ENCODE results near the gene MTHFD2.

MTHFD2 gene

DNA sequence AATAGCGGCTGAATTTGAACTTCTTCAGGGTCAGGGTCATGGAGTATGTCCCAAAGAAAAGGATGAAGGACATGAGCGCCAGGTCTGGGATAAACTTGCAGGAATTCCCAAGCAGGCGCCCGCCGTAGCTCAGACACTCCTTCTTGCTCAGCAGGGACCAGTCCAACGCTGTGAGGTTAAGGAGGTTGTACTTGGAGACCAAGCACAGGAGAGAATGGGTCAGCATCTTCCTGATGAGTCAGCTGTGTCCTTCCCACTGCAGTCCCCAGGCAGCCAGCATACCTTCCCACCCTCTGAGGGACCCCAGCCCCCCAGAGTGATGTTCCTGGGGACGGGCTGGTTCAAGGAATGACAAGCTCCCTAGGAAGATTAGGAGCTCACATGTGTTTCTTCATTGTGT, 40.9 kb downstream of the MTHFD2 start:
- TF ChIP-seq, protein P1, sequence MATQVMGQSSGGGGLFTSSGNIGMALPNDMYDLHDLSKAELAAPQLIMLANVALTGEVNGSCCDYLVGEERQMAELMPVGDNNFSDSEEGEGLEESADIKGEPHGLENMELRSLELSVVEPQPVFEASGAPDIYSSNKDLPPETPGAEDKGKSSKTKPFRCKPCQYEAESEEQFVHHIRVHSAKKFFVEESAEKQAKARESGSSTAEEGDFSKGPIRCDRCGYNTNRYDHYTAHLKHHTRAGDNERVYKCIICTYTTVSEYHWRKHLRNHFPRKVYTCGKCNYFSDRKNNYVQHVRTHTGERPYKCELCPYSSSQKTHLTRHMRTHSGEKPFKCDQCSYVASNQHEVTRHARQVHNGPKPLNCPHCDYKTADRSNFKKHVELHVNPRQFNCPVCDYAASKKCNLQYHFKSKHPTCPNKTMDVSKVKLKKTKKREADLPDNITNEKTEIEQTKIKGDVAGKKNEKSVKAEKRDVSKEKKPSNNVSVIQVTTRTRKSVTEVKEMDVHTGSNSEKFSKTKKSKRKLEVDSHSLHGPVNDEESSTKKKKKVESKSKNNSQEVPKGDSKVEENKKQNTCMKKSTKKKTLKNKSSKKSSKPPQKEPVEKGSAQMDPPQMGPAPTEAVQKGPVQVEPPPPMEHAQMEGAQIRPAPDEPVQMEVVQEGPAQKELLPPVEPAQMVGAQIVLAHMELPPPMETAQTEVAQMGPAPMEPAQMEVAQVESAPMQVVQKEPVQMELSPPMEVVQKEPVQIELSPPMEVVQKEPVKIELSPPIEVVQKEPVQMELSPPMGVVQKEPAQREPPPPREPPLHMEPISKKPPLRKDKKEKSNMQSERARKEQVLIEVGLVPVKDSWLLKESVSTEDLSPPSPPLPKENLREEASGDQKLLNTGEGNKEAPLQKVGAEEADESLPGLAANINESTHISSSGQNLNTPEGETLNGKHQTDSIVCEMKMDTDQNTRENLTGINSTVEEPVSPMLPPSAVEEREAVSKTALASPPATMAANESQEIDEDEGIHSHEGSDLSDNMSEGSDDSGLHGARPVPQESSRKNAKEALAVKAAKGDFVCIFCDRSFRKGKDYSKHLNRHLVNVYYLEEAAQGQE (IDR thresholded peaks at IDR 0.05; ENCODE audit: insufficient read depth in 1 of 2, low read depth in 2 of 2, low read length in 2 of 2) = no peak
- no peak for TF ChIP-seq SIN3A (IDR thresholded peaks at IDR 0.05; ENCODE audit: borderline replicate concordance, insufficient read depth, low read length)
- no peak for TF ChIP-seq TAF1 (IDR thresholded peaks at IDR 0.05; ENCODE audit: borderline replicate concordance, insufficient read depth, low read length)
- no peak for TF ChIP-seq POLR2AphosphoS5 (IDR thresholded peaks at IDR 0.05; ENCODE audit: low read depth, low read length)

DNA sequence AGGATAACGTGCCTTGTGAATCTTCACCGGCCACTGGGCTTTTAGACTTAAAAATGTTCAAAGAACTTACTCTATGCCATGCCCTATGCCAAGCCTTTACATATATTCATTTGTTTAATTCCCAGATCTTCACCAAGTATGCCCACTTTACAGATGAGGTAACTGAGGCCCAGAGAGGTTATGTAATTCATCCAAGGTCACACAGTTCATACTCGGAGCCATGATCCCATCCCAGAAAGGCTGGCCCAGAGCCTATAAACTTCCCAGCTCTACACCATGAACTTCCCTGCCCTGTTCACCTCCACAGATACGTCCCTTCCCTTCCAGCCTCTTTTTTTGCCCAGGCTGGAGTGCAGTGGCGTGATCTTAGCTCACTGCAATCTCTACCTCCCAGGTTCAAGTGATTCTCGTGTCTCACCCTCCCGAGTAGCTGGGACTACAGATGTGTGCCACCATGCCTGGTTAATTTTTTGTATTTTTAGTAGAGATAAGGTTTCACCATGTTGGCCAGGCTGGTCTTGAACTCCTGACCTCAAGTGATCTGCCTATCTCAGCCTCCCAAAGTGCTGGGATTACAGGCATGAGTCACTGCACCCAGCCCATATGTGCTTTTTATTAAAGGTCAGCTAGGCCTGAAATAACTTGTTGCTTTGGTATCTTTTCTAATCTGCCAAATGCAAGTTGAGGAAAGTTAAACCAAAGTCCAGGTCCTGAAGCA, 44.1 kb downstream of the MTHFD2 start:
- TF ChIP-seq SIN3A (IDR thresholded peaks at IDR 0.05; ENCODE audit: borderline replicate concordance, insufficient read depth, low read length) = no peak
- no peak for TF ChIP-seq POLR2AphosphoS5 (IDR thresholded peaks at IDR 0.05; ENCODE audit: low read depth, low read length)
- TF ChIP-seq TAF1 (IDR thresholded peaks at IDR 0.05; ENCODE audit: borderline replicate concordance, insufficient read depth, low read length) = no peak
- TF ChIP-seq FOXP2 (optimal IDR thresholded peaks at IDR 0.05; ENCODE audit: borderline replicate concordance, extremely low read depth, extremely low read length, insufficient read depth) = no peak
- TF ChIP-seq, protein P1 (IDR thresholded peaks at IDR 0.05; ENCODE audit: insufficient read depth in 1 of 2, low read depth in 2 of 2, low read length in 2 of 2) = no peak

DNA sequence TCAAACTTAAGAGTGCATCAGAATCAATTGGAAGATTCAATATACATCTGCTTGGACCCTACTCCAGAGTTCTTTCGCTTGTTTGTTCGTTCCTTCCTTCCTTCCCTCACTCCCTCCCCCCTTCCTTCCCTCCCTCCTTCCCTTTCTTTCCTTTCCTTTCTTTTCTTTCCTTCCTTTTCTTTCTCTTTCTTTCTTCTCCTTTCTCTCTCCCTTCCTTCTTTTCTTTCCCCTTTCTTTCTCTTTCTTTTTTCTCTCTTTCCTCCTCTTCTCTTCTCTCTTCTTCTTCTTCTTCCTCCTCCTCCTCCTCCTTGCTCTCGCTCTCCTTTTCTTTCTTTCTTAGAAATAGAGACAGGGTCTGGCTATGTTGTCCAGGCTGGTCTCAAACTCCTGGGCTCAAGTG, 45.9 kb downstream of the MTHFD2 start:
- no peak for TF ChIP-seq TAF1 (IDR thresholded peaks at IDR 0.05; ENCODE audit: borderline replicate concordance, insufficient read depth, low read length)
- TF ChIP-seq SIN3A (IDR thresholded peaks at IDR 0.05; ENCODE audit: borderline replicate concordance, insufficient read depth, low read length) = no peak
- TF ChIP-seq FOXP2 (optimal IDR thresholded peaks at IDR 0.05; ENCODE audit: borderline replicate concordance, extremely low read depth, extremely low read length, insufficient read depth) = no peak
- no peak for TF ChIP-seq POLR2AphosphoS5 (IDR thresholded peaks at IDR 0.05; ENCODE audit: low read depth, low read length)
- TF ChIP-seq, protein P1 (IDR thresholded peaks at IDR 0.05; ENCODE audit: insufficient read depth in 1 of 2, low read depth in 2 of 2, low read length in 2 of 2) = no peak

DNA sequence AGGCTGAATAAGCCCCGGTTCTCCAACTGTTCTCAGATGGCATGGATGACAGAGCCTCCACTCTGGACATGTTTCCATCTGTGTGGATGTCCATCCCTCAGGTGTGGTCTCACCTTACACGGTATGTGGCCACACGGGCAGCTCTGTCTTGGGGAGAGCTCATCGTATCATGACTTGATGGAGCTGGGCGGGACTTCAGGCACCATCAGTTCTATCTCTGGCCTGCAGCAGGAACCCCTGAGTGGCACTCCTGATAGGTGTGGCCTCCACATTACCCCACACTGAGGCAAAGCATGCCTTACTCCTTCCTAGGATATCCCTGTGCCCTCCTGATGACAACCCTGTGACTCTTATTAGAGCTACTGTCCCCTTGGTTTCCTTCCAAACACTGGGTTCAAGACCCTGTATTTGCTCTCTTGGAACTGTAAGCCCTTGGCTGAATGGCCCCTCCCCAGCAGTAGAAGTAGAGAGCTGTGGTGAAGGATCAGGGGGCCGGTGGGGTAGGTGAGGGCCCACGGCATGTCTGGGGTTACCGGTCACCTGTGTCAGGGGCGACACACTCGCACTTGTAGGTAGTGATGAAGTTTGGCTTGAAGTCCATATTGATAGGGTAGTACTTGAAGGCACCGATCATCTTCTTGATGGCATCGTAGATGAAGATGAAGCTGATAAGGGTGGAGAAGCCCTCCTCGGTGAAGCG, 48.2 kb downstream of the MTHFD2 start:
- TF ChIP-seq, protein P1 (IDR thresholded peaks at IDR 0.05; ENCODE audit: insufficient read depth in 1 of 2, low read depth in 2 of 2, low read length in 2 of 2) = no peak
- TF ChIP-seq TAF1 (IDR thresholded peaks at IDR 0.05; ENCODE audit: borderline replicate concordance, insufficient read depth, low read length) (no peak), SIN3A (IDR thresholded peaks at IDR 0.05; ENCODE audit: borderline replicate concordance, insufficient read depth, low read length) (no peak), POLR2AphosphoS5 (IDR thresholded peaks at IDR 0.05; ENCODE audit: low read depth, low read length) (no peak), FOXP2 (optimal IDR thresholded peaks at IDR 0.05; ENCODE audit: borderline replicate concordance, extremely low read depth, extremely low read length, insufficient read depth) (no peak)
